CD8-positive, alpha-beta memory T cell (primary cell): Measurements from ENCODE around the gene ACOT4. TPM values are rescaled to one million over a fixed set of nuclear protein-coding genes. Genes with fewer than 3 reads are reported as not detected.
"Not testable (repeated sequence)": the region's sequence is repeated elsewhere in the genome, so short reads cannot be mapped to it uniquely, and the experiment has no call there.

Experiments
- CTCF ChIA-PET: fragments of 350-600 bp; sonication (Branson Sonifier 250); formaldehyde crosslinking; loops from one replicate; lab custom pipeline; 2021; ENCODE audit warnings: antibody characterized with exemption; lab: Charles Lee
- POLR2A ChIA-PET: fragments of 350-600 bp; sonication (Branson Sonifier 250); formaldehyde crosslinking; loops from one replicate; lab custom pipeline; 2021; ENCODE audit warnings: antibody characterized with exemption; lab: Charles Lee
- DNase-seq, 5 donors: peaks; one replicate each; pipeline versions ENCODE4 v3.0.0 to v3.0.0-alpha.2; 2020 to 2022; ENCODE audit warnings: mixed read lengths in 1 of 5
- H3K27ac ChIP-seq: one replicate; pipeline ENCODE4 v1.7.0; 2013; ENCODE audit warnings: low read depth, mild to moderate bottlenecking, low read length, moderate library complexity
- H3K27me3 ChIP-seq: 2 replicates; pipeline ENCODE4 v1.7.0; 2013; ENCODE audit warnings: low read length, mild to moderate bottlenecking; ENCODE audit not compliant: insufficient read depth, poor library complexity, severe bottlenecking
- H3K36me3 ChIP-seq: 2 replicates; pipeline ENCODE4 v1.7.0; 2013; ENCODE audit warnings: mild to moderate bottlenecking, low read length, moderate library complexity; ENCODE audit not compliant: insufficient read depth
- H3K4me1 ChIP-seq: 2 replicates; pipeline ENCODE4 v1.7.0; 2013; ENCODE audit warnings: mild to moderate bottlenecking, low read length, moderate library complexity; ENCODE audit not compliant: insufficient read depth
- H3K4me3 ChIP-seq: 2 replicates; pipeline ENCODE4 v1.7.0; 2013; ENCODE audit warnings: mild to moderate bottlenecking, low read length
- H3K9me3 ChIP-seq: 2 replicates; pipeline ENCODE4 v1.7.0; 2013; ENCODE audit warnings: mild to moderate bottlenecking, low read length
- H3K27ac Mint-ChIP-seq, 8 donors: one replicate each; pipeline ENCODE4 v1.8.0; 2020 to 2021; ENCODE audit warnings: mixed read lengths in 8 of 8, mild to moderate bottlenecking in 6 of 8, inconsistent platforms in 3 of 8, moderate library complexity in 3 of 8
- H3K27me3 Mint-ChIP-seq, 2 donors: one replicate each; pipeline ENCODE4 v1.8.0; 2020 to 2021; ENCODE audit warnings: mixed read lengths in 2 of 2, mild to moderate bottlenecking in 1 of 2, moderate library complexity in 1 of 2
- H3K36me3 Mint-ChIP-seq, 3 donors: one replicate each; pipeline ENCODE4 v1.8.0; 2020 to 2021; ENCODE audit warnings: mixed read lengths in 3 of 3, inconsistent platforms in 1 of 3, mild to moderate bottlenecking in 1 of 3
- H3K4me1 Mint-ChIP-seq, 3 donors: one replicate each; pipeline ENCODE4 v1.8.0; 2020 to 2021; ENCODE audit warnings: mixed read lengths in 3 of 3, inconsistent platforms in 1 of 3, mild to moderate bottlenecking in 1 of 3
- H3K4me3 Mint-ChIP-seq, 7 donors: one replicate each; pipeline ENCODE4 v1.8.0; 2020 to 2021; ENCODE audit warnings: mixed read lengths in 7 of 7, mild to moderate bottlenecking in 6 of 7, moderate library complexity in 4 of 7, inconsistent platforms in 2 of 7
- H3K9me3 Mint-ChIP-seq, 5 donors: one replicate each; pipeline ENCODE4 v1.8.0; 2020 to 2022; ENCODE audit warnings: mixed read lengths in 5 of 5, mild to moderate bottlenecking in 3 of 5, moderate library complexity in 2 of 5, inconsistent platforms in 1 of 5
- polyA plus RNA-seq: library from polyadenylated mRNA; unstranded; fragments of 300-500 nt; fragmentation: Illumina TruSeq; gene quantifications from one replicate; pipeline ENCODE4 v1.2.3, GENCODE V29; 2021
- total RNA-seq, 2 experiments: library from RNA; stranded (reverse); gene quantifications; one replicate each; pipeline ENCODE4 v1.2.3, GENCODE V29; 2021

The ACOT4 gene
- total and polyA plus RNA-seq, 3 experiments from 2014 or later = 4.0 to 5.0 (median 5.0) TPM

GRCh38 chr14:73562256-73562655 is 29.4 kb upstream of the ACOT4 start:
- DNase-seq, H3K36me3 ChIP-seq, H3K4me3 Mint-ChIP-seq, H3K27ac ChIP-seq, H3K27me3 Mint-ChIP-seq, H3K4me1 ChIP-seq, CTCF ChIA-PET, H3K27me3 ChIP-seq, H3K4me3 ChIP-seq, POLR2A ChIA-PET, H3K9me3 ChIP-seq, H3K9me3 Mint-ChIP-seq, H3K27ac Mint-ChIP-seq: not testable (repeated sequence)
- Mint-ChIP-seq H3K36me3 (peaks cover 11 to 18% (median 15%) of the 10 kb centered on the region in 3 donors), H3K4me1 (peaks cover 16 to 25% (median 24%) of the 10 kb centered on the region in 3 donors)

- H3K9me3 Mint-ChIP-seq, H3K27me3 Mint-ChIP-seq, H3K36me3 ChIP-seq, H3K4me3 ChIP-seq, H3K27ac Mint-ChIP-seq, H3K27me3 ChIP-seq, DNase-seq, H3K9me3 ChIP-seq, H3K4me1 ChIP-seq, H3K4me3 Mint-ChIP-seq, H3K27ac ChIP-seq, CTCF ChIA-PET, POLR2A ChIA-PET: not testable (repeated sequence)
- Mint-ChIP-seq H3K4me1 (peaks cover 21 to 29% (median 28%) of the 10 kb centered on the region in 3 donors), H3K36me3 (peaks cover 11 to 18% (median 15%) of the 10 kb centered on the region in 3 donors)
Observed at GRCh38 chr14:73562696-73563095, 29.0 kb upstream of the ACOT4 start.

GRCh38 chr14:73566431-73566830 is 25.2 kb upstream of the ACOT4 start:
- POLR2A ChIA-PET = interaction anchor here (0.6 kb wide), 1 partner anchor 48 kb away, joined by 9 read pairs; no protein-coding TSS in a partner anchor

GRCh38 chr14:73566935-73567334 is 24.7 kb upstream of the ACOT4 start:
- DNase-seq, H3K4me3 ChIP-seq, H3K36me3 ChIP-seq, H3K9me3 Mint-ChIP-seq, H3K27me3 Mint-ChIP-seq, H3K9me3 ChIP-seq, H3K27me3 ChIP-seq, H3K27ac ChIP-seq: not testable (repeated sequence)
- H3K36me3 Mint-ChIP-seq = peaks cover 11 to 26% (median 11%) of the 10 kb centered on the region in 3 donors
- CTCF ChIA-PET = interaction anchor here (0.6 to 5.4 kb wide), 5 partner anchors 25 to 59 kb away, joined by 3 to 44 read pairs (median 3); partner anchors contain the start of genes ACOT4 and ACOT6
- H3K4me1 Mint-ChIP-seq = peaks cover 45 to 59% (median 53%) of the 10 kb centered on the region in 3 donors
- POLR2A ChIA-PET = interaction anchor here (0.6 to 1.1 kb wide), 3 partner anchors 46 to 1814 kb away, joined by 4 to 9 read pairs (median 6); partner anchors contain the start of gene ACOT6
- peaks cover 23% of the 10 kb centered on the region for H3K4me1 ChIP-seq
- peak overlapping the region in 4 of 8 donors; percentile 9 to 98 (median 90) for H3K27ac Mint-ChIP-seq
- H3K4me3 Mint-ChIP-seq = peak overlapping the region in 6 of 7 donors; percentile 44 to 97 (median 92)

More at GRCh38 chr14:73566431-73566830, 25.2 kb upstream of the ACOT4 start:
- DNase-seq, H3K4me3 ChIP-seq, H3K27ac ChIP-seq, H3K27me3 ChIP-seq, H3K9me3 Mint-ChIP-seq, H3K27me3 Mint-ChIP-seq, H3K27ac Mint-ChIP-seq, H3K36me3 ChIP-seq, H3K9me3 ChIP-seq: not testable (repeated sequence)
- peaks cover 23% of the 10 kb centered on the region for H3K4me1 ChIP-seq
- peak overlapping the region in 2 of 7 donors; percentile 90 to 91 for H3K4me3 Mint-ChIP-seq
- H3K36me3 Mint-ChIP-seq = peaks cover 11 to 26% (median 15%) of the 10 kb centered on the region in 3 donors
- peaks cover 45 to 59% (median 53%) of the 10 kb centered on the region in 3 donors for H3K4me1 Mint-ChIP-seq
- CTCF ChIA-PET = interaction anchor here (5.4 kb wide), 1 partner anchor 58 kb away, joined by 44 read pairs; no protein-coding TSS in a partner anchor

- peaks cover 0 to 6% (median 0%) of the 10 kb centered on the region in 5 donors for H3K9me3 Mint-ChIP-seq
- Histone ChIP-seq H3K9me3 (no peaks in the 10 kb centered on the region), H3K4me3 (peak overlapping the region; percentile 83), H3K36me3 (no peaks in the 10 kb centered on the region), H3K27ac (no peak overlapping the region), H3K27me3 (no peaks in the 10 kb centered on the region), H3K4me1 (peaks cover 23% of the 10 kb centered on the region)
- H3K36me3 Mint-ChIP-seq = peaks cover 7 to 28% (median 11%) of the 10 kb centered on the region in 3 donors
- H3K4me3 Mint-ChIP-seq = peak overlapping the region; percentile 44 to 97 (median 92)
- peaks cover 45 to 59% (median 53%) of the 10 kb centered on the region in 3 donors for H3K4me1 Mint-ChIP-seq
- no peaks in the 10 kb centered on the region for H3K27me3 Mint-ChIP-seq
- ChIA-PET CTCF (interaction anchor here (0.6 to 5.4 kb wide), 6 partner anchors 24 to 66 kb away, joined by 3 to 44 read pairs (median 6); partner anchors contain the start of genes ACOT4 and ACOT6), POLR2A (interaction anchor here (0.7 to 1.1 kb wide), 2 partner anchors 46 to 1813 kb away, joined by 4 to 6 read pairs; partner anchors contain the start of gene ACOT6)
- peak overlapping the region; percentile 1 to 99 (median 94) for H3K27ac Mint-ChIP-seq
- DNase-seq = no peak
Observed at GRCh38 chr14:73567358-73567757, 24.3 kb upstream of the ACOT4 start.

- Mint-ChIP-seq H3K4me3 (peak overlapping the region; percentile 90 to 99 (median 93)), H3K27ac (peak overlapping the region; percentile 94 to 99 (median 96)), H3K9me3 (no peaks in the 10 kb centered on the region), H3K27me3 (no peaks in the 10 kb centered on the region), H3K4me1 (peaks cover 45 to 59% (median 49%) of the 10 kb centered on the region in 3 donors), H3K36me3 (peaks cover 0 to 28% (median 11%) of the 10 kb centered on the region in 3 donors)
- DNase-seq = no peak
- ChIA-PET POLR2A (interaction anchor here (0.6 to 2.8 kb wide), 13 partner anchors 24 to 516 kb away, joined by 3 to 46 read pairs (median 3); partner anchors contain the start of genes ACOT4, ACOT6, ALDH6A1 and LIN52), CTCF (interaction anchor here (0.6 to 5.4 kb wide), 11 partner anchors 8 to 77 kb away, joined by 3 to 44 read pairs (median 11); partner anchors contain the start of genes ACOT4, ACOT6 and RIOX1)
- Histone ChIP-seq H3K4me3 (peak overlapping the region; percentile 83), H3K27me3 (no peaks in the 10 kb centered on the region), H3K27ac (peak overlapping the region; percentile 67), H3K4me1 (peaks cover 23% of the 10 kb centered on the region), H3K36me3 (no peaks in the 10 kb centered on the region), H3K9me3 (no peaks in the 10 kb centered on the region)
Observed at GRCh38 chr14:73567951-73568885, 23.5 kb upstream of the ACOT4 start.

GRCh38 chr14:73568886-73569184 is 22.8 kb upstream of the ACOT4 start:
- Histone ChIP-seq H3K4me1 (peaks cover 23% of the 10 kb centered on the region), H3K27ac (peak overlapping the region; percentile 67), H3K4me3 (peak overlapping the region; percentile 83)
- not testable (repeated sequence) for H3K9me3 Mint-ChIP-seq, H3K27me3 Mint-ChIP-seq, H3K36me3 ChIP-seq, H3K9me3 ChIP-seq, H3K27me3 ChIP-seq, DNase-seq
- POLR2A ChIA-PET = interaction anchor here (0.6 to 2.8 kb wide), 13 partner anchors 23 to 516 kb away, joined by 3 to 46 read pairs (median 3); partner anchors contain the start of genes ACOT4, ACOT6, ALDH6A1 and LIN52
- Mint-ChIP-seq H3K36me3 (peaks cover 0 to 32% (median 11%) of the 10 kb centered on the region in 3 donors), H3K4me1 (peaks cover 45 to 59% (median 49%) of the 10 kb centered on the region in 3 donors), H3K4me3 (peak overlapping the region; percentile 90 to 99 (median 93)), H3K27ac (peak overlapping the region; percentile 94 to 99 (median 96))
- CTCF ChIA-PET = interaction anchor here (0.6 to 5.4 kb wide), 9 partner anchors 9 to 78 kb away, joined by 3 to 44 read pairs (median 12); partner anchors contain the start of genes ACOT4, ACOT6 and RIOX1
